Cardiac fibroblast (primary cell): ENCODE results near the gene RUSC2.
"Not testable (repeated sequence)": the region's sequence is repeated elsewhere in the genome, so short reads cannot be mapped to it uniquely, and the experiment has no call there.

Experiments used
- DNase-seq, 2 donors: peaks; one replicate each; pipeline versions ENCODE4 v3.0.0 to v3.0.0-alpha.2; 2010; ENCODE audit warnings: low read depth in 2 of 2
- H3K4me3 ChIP-seq, 2 donors: replicated peaks in 1 of 2; 1 replicate in 1 of 2; 2 replicates in 1 of 2; pipeline ENCODE4 v1.5.1; 2011; ENCODE audit warnings: low read depth in 2 of 2, low read length in 2 of 2, mild to moderate bottlenecking in 2 of 2, moderate library complexity in 1 of 2
- CTCF ChIP-seq: IDR thresholded peaks from one replicate; pipeline ENCODE4 v1.5.1; 2011; ENCODE audit warnings: low read depth, mild to moderate bottlenecking, low read length, inconsistent platforms

RUSC2 gene

GRCh38 chr9:35521708-35522107, 31.8 kb downstream of the RUSC2 start:
- TF ChIP-seq CTCF: no peak
- DNase-seq: peak; percentile 40 to 81

GRCh38 chr9:35522187-35522586, 32.3 kb downstream of the RUSC2 start:
- DNase-seq: no peak
- TF ChIP-seq CTCF: peak; percentile 37
- no peak overlapping the region for H3K4me3 ChIP-seq

More at GRCh38 chr9:35521708-35522107, 31.8 kb downstream of the RUSC2 start:
- H3K4me3 ChIP-seq: no peak overlapping the region

- DNase-seq: no peak
- no peak for TF ChIP-seq CTCF
- no peak overlapping the region for H3K4me3 ChIP-seq
Observed at GRCh38 chr9:35522700-35523099, 32.8 kb downstream of the RUSC2 start.

GRCh38 chr9:35523556-35523955, 33.6 kb downstream of the RUSC2 start:
- not testable (repeated sequence) for H3K4me3 ChIP-seq, DNase-seq

GRCh38 chr9:35526087-35526801, 36.3 kb downstream of the RUSC2 start:
- peak; percentile 52 to 73 for DNase-seq
- TF ChIP-seq CTCF: no peak
- no peak overlapping the region for H3K4me3 ChIP-seq

GRCh38 chr9:35529161-35529823, 39.4 kb downstream of the RUSC2 start:
- no peak overlapping the region for H3K4me3 ChIP-seq
- DNase-seq: no peak
- no peak for TF ChIP-seq CTCF

- no peak overlapping the region for H3K4me3 ChIP-seq
- DNase-seq: peak; percentile 45 to 69
- TF ChIP-seq CTCF: no peak
Observed at GRCh38 chr9:35533398-35533797, 43.5 kb downstream of the RUSC2 start.

GRCh38 chr9:35534921-35535320, 45.0 kb downstream of the RUSC2 start:
- not testable (repeated sequence) for DNase-seq, H3K4me3 ChIP-seq
